GM23338 (cell line): Measurements from ENCODE around the gene RBM17. TPM values are rescaled to one million over a fixed set of nuclear protein-coding genes. Genes with fewer than 3 reads are reported as not detected.

Source experiments
- ATAC-seq: fragments of 200-7000 bp; cut with Tn5 transposase; 3 replicates; pipeline ENCODE4 v1.9.1; 2020
- DNase-seq: peaks from one replicate; pipeline ENCODE4 v3.0.0-alpha.2; 2015; ENCODE audit warnings: low spot score
- H2AFZ ChIP-seq: fragments of 200-600 bp; sonication (generic); 2 replicates; pipeline ENCODE4 v1.8.0; 2016; ENCODE audit warnings: antibody characterized with exemption, mild to moderate bottlenecking, moderate library complexity
- H3F3A ChIP-seq: fragments of 200-600 bp; sonication (generic); replicated peaks from 2 replicates; pipeline ENCODE4 v1.8.0; 2017; ENCODE audit warnings: antibody characterized with exemption, mixed run types, low read depth
- H3K27ac ChIP-seq: fragments of 200-600 bp; sonication (generic); 2 replicates; pipeline ENCODE4 v1.6.1; 2016; ENCODE audit warnings: low read depth
- H3K27me3 ChIP-seq: fragments of 200-600 bp; sonication (generic); 2 replicates; pipeline ENCODE4 v1.8.0; 2016; ENCODE audit warnings: mild to moderate bottlenecking, mixed run types, moderate library complexity; ENCODE audit not compliant: insufficient read depth
- H3K36me3 ChIP-seq: fragments of 200-600 bp; sonication (generic); 2 replicates; pipeline ENCODE4 v1.8.0; 2016; ENCODE audit warnings: mild to moderate bottlenecking; ENCODE audit not compliant: insufficient read depth
- H3K4me1 ChIP-seq: fragments of 200-600 bp; sonication (generic); 2 replicates; pipeline ENCODE4 v1.8.0; 2016; ENCODE audit warnings: mild to moderate bottlenecking, moderate library complexity; ENCODE audit not compliant: insufficient read depth
- H3K4me2 ChIP-seq: fragments of 200-600 bp; sonication (generic); 2 replicates; pipeline ENCODE4 v1.7.1; 2017; ENCODE audit warnings: mixed run types
- H3K4me3 ChIP-seq: fragments of 200-600 bp; sonication (generic); 2 replicates; pipeline ENCODE4 v1.6.1; 2016; ENCODE audit warnings: mixed run types
- H3K79me2 ChIP-seq: fragments of 200-600 bp; sonication (generic); replicated peaks from 2 replicates; pipeline ENCODE4 v1.8.0; 2017; ENCODE audit warnings: mild to moderate bottlenecking; ENCODE audit not compliant: insufficient read depth
- H3K9me2 ChIP-seq: fragments of 200-600 bp; sonication (generic); 2 replicates; pipeline ENCODE4 v1.8.0; 2017; ENCODE audit not compliant: insufficient read depth
- H4K20me1 ChIP-seq: fragments of 200-600 bp; sonication (generic); replicated peaks from 2 replicates; pipeline ENCODE4 v1.8.0; 2017; ENCODE audit warnings: mild to moderate bottlenecking; ENCODE audit not compliant: insufficient read depth
- H3K27ac Mint-ChIP-seq: 2 replicates; pipeline ENCODE4 v1.8.0; 2020; ENCODE audit warnings: inconsistent platforms, mild to moderate bottlenecking, moderate library complexity, mixed read lengths
- H3K27me3 Mint-ChIP-seq: 3 replicates; pipeline ENCODE4 v1.8.0; 2022; ENCODE audit warnings: low read depth, mild to moderate bottlenecking, moderate library complexity, mixed read lengths, inconsistent platforms; ENCODE audit not compliant: insufficient read depth, poor library complexity
- H3K36me3 Mint-ChIP-seq: 3 replicates; pipeline ENCODE4 v1.8.0; 2021; ENCODE audit warnings: low read depth, mild to moderate bottlenecking, inconsistent platforms, moderate library complexity, mixed read lengths
- H3K4me1 Mint-ChIP-seq: 3 replicates; pipeline ENCODE4 v1.8.0; 2020; ENCODE audit warnings: mild to moderate bottlenecking, inconsistent platforms, mixed read lengths
- H3K4me3 Mint-ChIP-seq: 3 replicates; pipeline ENCODE4 v1.8.0; 2021; ENCODE audit warnings: moderate library complexity, mild to moderate bottlenecking, inconsistent platforms, mixed read lengths
- H3K9me3 Mint-ChIP-seq: 3 replicates; pipeline ENCODE4 v1.8.0; 2020; ENCODE audit warnings: moderate library complexity, mild to moderate bottlenecking, inconsistent platforms, mixed read lengths
- CREB1 ChIP-seq: fragments of 250-450 bp; sonication (Bioruptor Pico); IDR thresholded peaks from 2 replicates; pipeline ENCODE4 v1.5.0; 2020; ENCODE audit warnings: low read depth, mild to moderate bottlenecking, moderate library complexity
- EZH2 ChIP-seq: fragments of 200-600 bp; sonication (generic); IDR thresholded peaks from one replicate; pipeline ENCODE4 v1.8.0; 2017; ENCODE audit warnings: antibody characterized with exemption, mild to moderate bottlenecking, low read depth; ENCODE audit not compliant: unreplicated experiment
- EZH2phosphoT487 ChIP-seq: fragments of 200-600 bp; sonication (generic); IDR thresholded peaks from one replicate; pipeline ENCODE4 v1.8.1; 2018; ENCODE audit warnings: antibody characterized with exemption; ENCODE audit not compliant: unreplicated experiment
- JUNB ChIP-seq: IDR thresholded peaks from one replicate; pipeline ENCODE4 v1.6.1; 2016; ENCODE audit warnings: antibody characterized with exemption; ENCODE audit not compliant: unreplicated experiment
- NANOG ChIP-seq: IDR thresholded peaks from 2 replicates; pipeline ENCODE4 v1.6.1; 2016; ENCODE audit warnings: antibody characterized with exemption, borderline replicate concordance
- POLR2AphosphoS5 ChIP-seq: IDR thresholded peaks from 2 replicates; pipeline ENCODE4 v1.6.1; 2016; ENCODE audit warnings: antibody characterized with exemption, low read depth
- STAT1 ChIP-seq: IDR thresholded peaks from one replicate; pipeline ENCODE4 v1.6.1; 2016; ENCODE audit warnings: antibody characterized with exemption; ENCODE audit not compliant: unreplicated experiment
- ZNF114 ChIP-seq: fragments of 250-450 bp; sonication (Bioruptor Pico); IDR thresholded peaks from 2 replicates; pipeline ENCODE4 v1.5.0; 2020; ENCODE audit warnings: mild to moderate bottlenecking, moderate library complexity
- ZNF331 ChIP-seq: fragments of 250-450 bp; sonication (Bioruptor Pico); IDR thresholded peaks from 2 replicates; pipeline ENCODE4 v1.5.0; 2020; ENCODE audit warnings: low read depth, mild to moderate bottlenecking, moderate library complexity
- polyA plus RNA-seq: library from polyadenylated mRNA; unstranded; fragments of >200 nt; fragmentation: Nextera tagmentation; extraction: Ambion mirVana; gene quantifications from 2 replicates; pipeline ENCODE4 v1.2.1, GENCODE V29; 2016
- total RNA-seq: library from RNA; depleted of rRNA; stranded (reverse); fragments of >200 nt; shearing (Covaris generic); gene quantifications from 2 replicates; pipeline ENCODE4 v1.2.3, GENCODE V29; 2014
- TF ChIP-seq, protein P1 (sequence below): IDR thresholded peaks from one replicate; pipeline ENCODE4 v1.6.1; 2018; ENCODE audit warnings: antibody characterized with exemption; ENCODE audit not compliant: unreplicated experiment
- TF ChIP-seq, protein P2 (sequence below): fragments of 250-450 bp; sonication (Bioruptor Pico); IDR thresholded peaks from 2 replicates; pipeline ENCODE4 v1.5.0; 2020; ENCODE audit warnings: mild to moderate bottlenecking, moderate library complexity
- TF ChIP-seq, protein P3 (sequence below), 2 experiments: fragments of 200-600 bp in 1 of 2; sonication (generic) in 1 of 2; conservative IDR thresholded peaks; 2 replicates each; pipeline versions ENCODE4 v1.5.1 to v1.6.1; 2016 to 2017; ENCODE audit warnings: antibody characterized with exemption in 2 of 2, low read depth in 2 of 2, mild to moderate bottlenecking in 2 of 2, moderate library complexity in 1 of 2
- TF ChIP-seq, protein P4 (sequence below): IDR thresholded peaks from 2 replicates; pipeline ENCODE4 v1.6.1; 2016; ENCODE audit warnings: antibody characterized with exemption

The RBM17 gene
- total and polyA plus RNA-seq, 2 experiments from 2014 or later, result 54.7 to 281 TPM

DNA sequence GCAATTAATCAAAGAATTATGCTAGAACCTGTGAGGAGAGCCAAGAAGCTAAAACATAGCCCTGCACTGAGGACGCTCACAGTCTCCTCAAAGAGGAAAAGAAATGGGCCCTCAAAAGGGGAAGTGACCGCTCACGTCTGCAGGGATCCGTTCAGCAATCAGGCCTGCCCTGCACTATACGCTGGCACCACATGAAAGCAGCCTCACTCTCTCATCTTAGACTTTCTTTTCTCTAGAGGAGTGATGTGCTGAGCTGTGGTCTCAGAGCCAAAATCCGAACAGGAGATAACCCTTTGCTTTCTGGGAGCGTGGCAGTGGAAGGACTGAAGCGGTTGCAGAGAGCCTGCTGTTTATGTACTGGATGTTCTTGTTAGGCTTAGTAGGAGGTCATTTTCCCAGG, 20.4 kb upstream of the RBM17 start:
- no peaks in the 10 kb centered on the region for H3K4me1 ChIP-seq
- peak overlapping the region; percentile 59 for H2AFZ ChIP-seq
- H3K4me3 ChIP-seq, result no peak overlapping the region
- H3K27me3 ChIP-seq, result no peaks in the 10 kb centered on the region
- H3K4me3 Mint-ChIP-seq, result no peak overlapping the region
- no peak overlapping the region for H3K27ac Mint-ChIP-seq
- H3K36me3 Mint-ChIP-seq, result no peaks in the 10 kb centered on the region
- H3K9me2 ChIP-seq, result 0 out of 2 replicates have a peak, but pooled peaks cover 3% of the 10 kb centered on the region
- H3K9me3 Mint-ChIP-seq, result peaks cover 3% of the 10 kb centered on the region; the same call in 1 of the 3 replicates
- no peak for DNase-seq
- no peaks in the 10 kb centered on the region for H3K36me3 ChIP-seq
- H3K27ac ChIP-seq, result no peak overlapping the region
- H4K20me1 ChIP-seq, result no peaks in the 10 kb centered on the region; the same call in 1 of the 2 replicates
- no peaks in the 10 kb centered on the region for H3F3A ChIP-seq
- no peaks in the 10 kb centered on the region for H3K4me1 Mint-ChIP-seq
- no peak overlapping the region for H3K4me2 ChIP-seq
- TF ChIP-seq JUNB (no peak), EZH2phosphoT487 (no peak), ZNF331 (CRISPR knock-in tag) (no peak), EZH2 (no peak), ZNF114 (CRISPR knock-in tag) (no peak), POLR2AphosphoS5 (no peak), CREB1 (CRISPR knock-in tag) (no peak), STAT1 (no peak), NANOG (no peak)
- TF ChIP-seq, protein P1, sequence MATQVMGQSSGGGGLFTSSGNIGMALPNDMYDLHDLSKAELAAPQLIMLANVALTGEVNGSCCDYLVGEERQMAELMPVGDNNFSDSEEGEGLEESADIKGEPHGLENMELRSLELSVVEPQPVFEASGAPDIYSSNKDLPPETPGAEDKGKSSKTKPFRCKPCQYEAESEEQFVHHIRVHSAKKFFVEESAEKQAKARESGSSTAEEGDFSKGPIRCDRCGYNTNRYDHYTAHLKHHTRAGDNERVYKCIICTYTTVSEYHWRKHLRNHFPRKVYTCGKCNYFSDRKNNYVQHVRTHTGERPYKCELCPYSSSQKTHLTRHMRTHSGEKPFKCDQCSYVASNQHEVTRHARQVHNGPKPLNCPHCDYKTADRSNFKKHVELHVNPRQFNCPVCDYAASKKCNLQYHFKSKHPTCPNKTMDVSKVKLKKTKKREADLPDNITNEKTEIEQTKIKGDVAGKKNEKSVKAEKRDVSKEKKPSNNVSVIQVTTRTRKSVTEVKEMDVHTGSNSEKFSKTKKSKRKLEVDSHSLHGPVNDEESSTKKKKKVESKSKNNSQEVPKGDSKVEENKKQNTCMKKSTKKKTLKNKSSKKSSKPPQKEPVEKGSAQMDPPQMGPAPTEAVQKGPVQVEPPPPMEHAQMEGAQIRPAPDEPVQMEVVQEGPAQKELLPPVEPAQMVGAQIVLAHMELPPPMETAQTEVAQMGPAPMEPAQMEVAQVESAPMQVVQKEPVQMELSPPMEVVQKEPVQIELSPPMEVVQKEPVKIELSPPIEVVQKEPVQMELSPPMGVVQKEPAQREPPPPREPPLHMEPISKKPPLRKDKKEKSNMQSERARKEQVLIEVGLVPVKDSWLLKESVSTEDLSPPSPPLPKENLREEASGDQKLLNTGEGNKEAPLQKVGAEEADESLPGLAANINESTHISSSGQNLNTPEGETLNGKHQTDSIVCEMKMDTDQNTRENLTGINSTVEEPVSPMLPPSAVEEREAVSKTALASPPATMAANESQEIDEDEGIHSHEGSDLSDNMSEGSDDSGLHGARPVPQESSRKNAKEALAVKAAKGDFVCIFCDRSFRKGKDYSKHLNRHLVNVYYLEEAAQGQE, result no peak
- TF ChIP-seq, protein P2, sequence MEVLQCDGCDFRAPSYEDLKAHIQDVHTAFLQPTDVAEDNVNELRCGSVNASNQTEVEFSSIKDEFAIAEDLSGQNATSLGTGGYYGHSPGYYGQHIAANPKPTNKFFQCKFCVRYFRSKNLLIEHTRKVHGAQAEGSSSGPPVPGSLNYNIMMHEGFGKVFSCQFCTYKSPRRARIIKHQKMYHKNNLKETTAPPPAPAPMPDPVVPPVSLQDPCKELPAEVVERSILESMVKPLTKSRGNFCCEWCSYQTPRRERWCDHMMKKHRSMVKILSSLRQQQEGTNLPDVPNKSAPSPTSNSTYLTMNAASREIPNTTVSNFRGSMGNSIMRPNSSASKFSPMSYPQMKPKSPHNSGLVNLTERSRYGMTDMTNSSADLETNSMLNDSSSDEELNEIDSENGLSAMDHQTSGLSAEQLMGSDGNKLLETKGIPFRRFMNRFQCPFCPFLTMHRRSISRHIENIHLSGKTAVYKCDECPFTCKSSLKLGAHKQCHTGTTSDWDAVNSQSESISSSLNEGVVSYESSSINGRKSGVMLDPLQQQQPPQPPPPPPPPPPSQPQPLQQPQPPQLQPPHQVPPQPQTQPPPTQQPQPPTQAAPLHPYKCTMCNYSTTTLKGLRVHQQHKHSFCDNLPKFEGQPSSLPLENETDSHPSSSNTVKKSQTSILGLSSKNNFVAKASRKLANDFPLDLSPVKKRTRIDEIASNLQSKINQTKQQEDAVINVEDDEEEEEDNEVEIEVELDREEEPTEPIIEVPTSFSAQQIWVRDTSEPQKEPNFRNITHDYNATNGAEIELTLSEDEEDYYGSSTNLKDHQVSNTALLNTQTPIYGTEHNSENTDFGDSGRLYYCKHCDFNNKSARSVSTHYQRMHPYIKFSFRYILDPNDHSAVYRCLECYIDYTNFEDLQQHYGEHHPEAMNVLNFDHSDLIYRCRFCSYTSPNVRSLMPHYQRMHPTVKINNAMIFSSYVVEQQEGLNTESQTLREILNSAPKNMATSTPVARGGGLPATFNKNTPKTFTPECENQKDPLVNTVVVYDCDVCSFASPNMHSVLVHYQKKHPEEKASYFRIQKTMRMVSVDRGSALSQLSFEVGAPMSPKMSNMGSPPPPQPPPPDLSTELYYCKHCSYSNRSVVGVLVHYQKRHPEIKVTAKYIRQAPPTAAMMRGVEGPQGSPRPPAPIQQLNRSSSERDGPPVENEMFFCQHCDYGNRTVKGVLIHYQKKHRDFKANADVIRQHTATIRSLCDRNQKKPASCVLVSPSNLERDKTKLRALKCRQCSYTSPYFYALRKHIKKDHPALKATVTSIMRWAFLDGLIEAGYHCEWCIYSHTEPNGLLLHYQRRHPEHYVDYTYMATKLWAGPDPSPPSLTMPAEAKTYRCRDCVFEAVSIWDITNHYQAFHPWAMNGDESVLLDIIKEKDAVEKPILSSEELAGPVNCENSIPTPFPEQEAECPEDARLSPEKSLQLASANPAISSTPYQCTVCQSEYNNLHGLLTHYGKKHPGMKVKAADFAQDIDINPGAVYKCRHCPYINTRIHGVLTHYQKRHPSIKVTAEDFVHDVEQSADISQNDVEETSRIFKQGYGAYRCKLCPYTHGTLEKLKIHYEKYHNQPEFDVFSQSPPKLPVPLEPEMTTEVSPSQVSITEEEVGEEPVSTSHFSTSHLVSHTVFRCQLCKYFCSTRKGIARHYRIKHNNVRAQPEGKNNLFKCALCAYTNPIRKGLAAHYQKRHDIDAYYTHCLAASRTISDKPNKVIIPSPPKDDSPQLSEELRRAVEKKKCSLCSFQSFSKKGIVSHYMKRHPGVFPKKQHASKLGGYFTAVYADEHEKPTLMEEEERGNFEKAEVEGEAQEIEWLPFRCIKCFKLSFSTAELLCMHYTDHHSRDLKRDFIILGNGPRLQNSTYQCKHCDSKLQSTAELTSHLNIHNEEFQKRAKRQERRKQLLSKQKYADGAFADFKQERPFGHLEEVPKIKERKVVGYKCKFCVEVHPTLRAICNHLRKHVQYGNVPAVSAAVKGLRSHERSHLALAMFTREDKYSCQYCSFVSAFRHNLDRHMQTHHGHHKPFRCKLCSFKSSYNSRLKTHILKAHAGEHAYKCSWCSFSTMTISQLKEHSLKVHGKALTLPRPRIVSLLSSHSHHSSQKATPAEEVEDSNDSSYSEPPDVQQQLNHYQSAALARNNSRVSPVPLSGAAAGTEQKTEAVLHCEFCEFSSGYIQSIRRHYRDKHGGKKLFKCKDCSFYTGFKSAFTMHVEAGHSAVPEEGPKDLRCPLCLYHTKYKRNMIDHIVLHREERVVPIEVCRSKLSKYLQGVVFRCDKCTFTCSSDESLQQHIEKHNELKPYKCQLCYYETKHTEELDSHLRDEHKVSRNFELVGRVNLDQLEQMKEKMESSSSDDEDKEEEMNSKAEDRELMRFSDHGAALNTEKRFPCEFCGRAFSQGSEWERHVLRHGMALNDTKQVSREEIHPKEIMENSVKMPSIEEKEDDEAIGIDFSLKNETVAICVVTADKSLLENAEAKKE (CRISPR knock-in tag), result no peak
- TF ChIP-seq, protein P3, sequence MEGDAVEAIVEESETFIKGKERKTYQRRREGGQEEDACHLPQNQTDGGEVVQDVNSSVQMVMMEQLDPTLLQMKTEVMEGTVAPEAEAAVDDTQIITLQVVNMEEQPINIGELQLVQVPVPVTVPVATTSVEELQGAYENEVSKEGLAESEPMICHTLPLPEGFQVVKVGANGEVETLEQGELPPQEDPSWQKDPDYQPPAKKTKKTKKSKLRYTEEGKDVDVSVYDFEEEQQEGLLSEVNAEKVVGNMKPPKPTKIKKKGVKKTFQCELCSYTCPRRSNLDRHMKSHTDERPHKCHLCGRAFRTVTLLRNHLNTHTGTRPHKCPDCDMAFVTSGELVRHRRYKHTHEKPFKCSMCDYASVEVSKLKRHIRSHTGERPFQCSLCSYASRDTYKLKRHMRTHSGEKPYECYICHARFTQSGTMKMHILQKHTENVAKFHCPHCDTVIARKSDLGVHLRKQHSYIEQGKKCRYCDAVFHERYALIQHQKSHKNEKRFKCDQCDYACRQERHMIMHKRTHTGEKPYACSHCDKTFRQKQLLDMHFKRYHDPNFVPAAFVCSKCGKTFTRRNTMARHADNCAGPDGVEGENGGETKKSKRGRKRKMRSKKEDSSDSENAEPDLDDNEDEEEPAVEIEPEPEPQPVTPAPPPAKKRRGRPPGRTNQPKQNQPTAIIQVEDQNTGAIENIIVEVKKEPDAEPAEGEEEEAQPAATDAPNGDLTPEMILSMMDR (conservative IDR thresholded peaks at IDR 0.05; ENCODE audit: low read depth in 2 of 2), result no peak
- TF ChIP-seq, protein P4, sequence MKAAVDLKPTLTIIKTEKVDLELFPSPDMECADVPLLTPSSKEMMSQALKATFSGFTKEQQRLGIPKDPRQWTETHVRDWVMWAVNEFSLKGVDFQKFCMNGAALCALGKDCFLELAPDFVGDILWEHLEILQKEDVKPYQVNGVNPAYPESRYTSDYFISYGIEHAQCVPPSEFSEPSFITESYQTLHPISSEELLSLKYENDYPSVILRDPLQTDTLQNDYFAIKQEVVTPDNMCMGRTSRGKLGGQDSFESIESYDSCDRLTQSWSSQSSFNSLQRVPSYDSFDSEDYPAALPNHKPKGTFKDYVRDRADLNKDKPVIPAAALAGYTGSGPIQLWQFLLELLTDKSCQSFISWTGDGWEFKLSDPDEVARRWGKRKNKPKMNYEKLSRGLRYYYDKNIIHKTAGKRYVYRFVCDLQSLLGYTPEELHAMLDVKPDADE, result no peak
- H3K79me2 ChIP-seq, result no peaks in the 10 kb centered on the region
- H3K27me3 Mint-ChIP-seq, result no peaks in the 10 kb centered on the region
- no peak for ATAC-seq
